Measurements from ENCODE around the gene KCTD13.
A peak's percentile ranks its signal among the peaks of the same experiment; 100 is the strongest.
"Not testable (repeated sequence)": the region's sequence is repeated elsewhere in the genome, so short reads cannot be mapped to it uniquely, and the experiment has no call there.

The KCTD13 gene

GRCh38 chr16:29906520-29907244 is 19.3 kb downstream of the KCTD13 start:
- DNase-seq: no peak

DNA sequence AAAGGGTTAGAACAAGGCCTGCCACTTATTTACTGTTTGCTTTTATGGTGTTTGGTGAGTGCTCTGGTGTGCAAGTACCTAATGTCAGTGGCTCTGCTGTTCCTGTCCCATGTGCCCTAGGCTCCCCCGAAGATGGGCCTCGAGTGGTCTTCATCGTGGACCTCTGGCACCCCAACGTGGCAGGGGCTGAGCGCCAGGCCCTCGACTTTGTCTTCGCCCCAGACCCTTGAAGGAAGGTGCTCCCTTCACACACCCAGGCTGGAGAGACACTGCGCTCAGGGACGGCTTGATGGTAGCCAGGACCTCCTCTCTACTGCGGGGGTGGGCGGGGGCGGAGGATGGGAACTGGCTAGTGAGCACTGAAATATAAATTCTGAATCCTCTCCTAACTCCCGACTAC is 20.4 kb downstream of the KCTD13 start:
- DNase-seq: no peak

DNA sequence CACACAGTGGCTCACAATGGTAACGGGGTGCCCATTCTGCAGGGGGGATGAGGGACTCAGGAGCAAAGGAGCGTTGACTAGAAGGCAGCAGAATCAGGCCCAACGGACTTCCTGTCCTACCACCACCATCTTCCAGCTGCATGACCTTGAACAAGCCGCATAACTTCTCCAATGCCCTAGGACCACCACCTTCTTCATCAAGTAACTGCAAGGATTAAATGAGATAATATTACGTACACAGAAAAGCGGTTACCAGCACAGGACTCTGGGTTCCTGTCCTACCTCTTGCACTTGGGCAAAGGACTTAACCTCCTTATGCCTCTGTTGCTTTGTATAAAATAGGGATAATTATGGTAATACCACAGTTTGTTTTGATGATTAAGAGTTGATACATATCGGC is 21.1 kb downstream of the KCTD13 start:
- DNase-seq: no peak

DNA sequence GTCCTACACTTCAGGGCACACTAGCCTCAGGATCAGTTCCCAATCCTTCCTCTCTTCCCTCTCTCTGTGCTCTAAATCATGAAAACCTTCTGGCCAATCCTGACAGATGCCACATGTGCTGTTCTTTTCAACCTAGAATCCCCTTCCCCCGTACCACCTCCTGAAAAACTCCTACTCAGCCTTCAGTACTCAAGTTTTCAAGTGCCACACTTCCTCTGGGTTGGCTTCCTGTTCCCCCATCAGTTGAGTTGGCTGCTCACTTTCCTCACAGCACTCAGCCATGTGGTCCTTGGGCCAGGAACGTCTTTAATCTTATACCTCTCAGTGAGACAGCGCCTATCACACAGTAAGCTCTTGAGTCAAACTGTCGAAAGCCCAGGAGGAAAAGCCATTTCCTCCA is 22.4 kb downstream of the KCTD13 start:
- DNase-seq: no peak

DNA sequence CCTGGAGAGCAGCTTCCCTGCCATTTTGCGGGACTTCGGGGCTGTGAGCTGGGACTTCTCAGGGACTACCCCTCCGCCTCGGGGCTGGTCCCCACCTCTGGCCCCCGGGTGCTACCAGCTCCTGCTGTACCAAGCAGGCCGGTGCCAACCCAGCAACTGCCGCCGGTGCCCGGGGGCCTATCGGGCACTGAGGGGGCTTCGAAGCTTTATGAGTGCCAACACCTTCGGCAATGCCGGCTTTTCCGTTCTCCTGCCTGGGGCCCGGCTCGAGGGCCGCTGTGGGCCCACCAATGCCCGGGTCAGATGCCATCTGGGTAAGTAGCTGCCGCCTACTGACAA is 24.4 kb downstream of the KCTD13 start:
- no peak for DNase-seq

GRCh38 chr16:29900888-29901606 is 25.0 kb downstream of the KCTD13 start:
- DNase-seq: no peak

- DNase-seq: peak; percentile 68 to 85
These were observed 25.7 kb downstream of the KCTD13 start, which contains the start of gene ASPHD1 for GRCh38 chr16:29900102-29900887. Gene ASPHD1 (plus strand): TSS chr16:29900488. CDS start chr16:29900972, 484 bp downstream.

DNA sequence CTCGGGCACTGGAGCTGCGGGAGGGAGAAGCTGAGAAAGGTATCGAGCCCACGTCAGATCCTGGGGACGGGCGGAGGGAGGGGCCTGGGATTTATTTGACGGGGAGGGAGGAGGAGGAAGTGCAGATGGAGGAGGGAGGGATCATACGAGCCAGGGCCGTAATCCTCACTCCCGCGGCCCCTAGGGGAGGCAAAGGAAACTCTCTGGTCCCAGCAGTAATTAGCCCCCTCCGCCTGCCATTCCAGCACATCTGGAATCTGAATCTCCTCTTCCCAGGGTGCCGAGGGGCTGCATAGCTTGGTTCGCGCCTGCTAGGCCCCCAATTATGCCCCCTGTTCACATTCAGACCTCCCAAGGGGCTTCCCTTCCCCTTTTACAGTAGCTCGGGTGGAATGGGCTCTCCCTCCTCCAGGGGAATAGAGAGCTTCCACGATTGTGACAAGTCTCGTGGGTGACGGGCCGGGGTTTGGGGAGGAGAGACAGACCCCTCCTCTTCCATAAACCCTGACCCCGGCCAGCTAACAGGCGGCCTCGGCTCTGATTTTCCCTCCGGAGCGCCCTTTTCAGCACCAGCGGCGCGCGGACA is 26.4 kb downstream of the KCTD13 start, which contains the start of gene SEZ6L2:
SEZ6L2 (minus strand) TSS at position 35 of the 586 bp plus-strand sequence. CDS start 531 bp downstream, outside the sequence.
- DNase-seq: peak; percentile 88 to 91

DNA sequence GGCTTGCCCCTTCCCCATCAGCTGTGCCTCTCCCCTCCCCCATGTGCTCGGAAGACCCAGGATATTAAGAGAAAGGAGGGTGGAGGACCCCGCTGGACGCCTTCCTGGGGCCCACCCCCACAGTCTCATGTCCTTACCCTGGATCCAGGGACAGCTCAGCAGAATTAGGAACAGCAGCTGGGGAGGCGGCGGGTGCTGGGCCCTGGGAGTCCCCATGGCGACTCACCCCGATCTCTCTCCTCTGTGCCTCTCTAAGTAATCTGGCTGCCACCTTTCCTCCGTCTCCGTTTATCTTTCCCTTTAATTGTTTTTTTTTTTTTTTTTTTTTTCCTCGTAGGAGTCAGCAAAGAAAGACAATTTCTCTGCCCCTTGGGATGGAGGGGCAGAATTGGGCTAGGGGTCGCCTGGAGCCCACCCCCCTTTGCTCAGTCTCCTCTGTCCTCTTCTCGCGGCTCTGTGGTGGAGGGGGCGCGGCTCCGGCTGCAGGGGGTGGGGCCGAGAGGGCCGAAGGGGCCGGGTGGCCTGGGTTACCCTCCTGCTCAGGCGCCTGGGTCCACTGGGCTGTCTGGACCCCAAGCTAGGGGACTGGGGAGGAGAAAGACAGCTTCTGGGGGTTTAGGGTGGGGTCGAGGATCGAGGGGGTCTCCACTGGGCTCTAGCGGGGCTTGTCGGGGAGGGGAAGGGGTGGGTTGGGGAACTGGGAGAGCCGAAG is 27.1 kb downstream of the KCTD13 start:
- no peak for DNase-seq

DNA sequence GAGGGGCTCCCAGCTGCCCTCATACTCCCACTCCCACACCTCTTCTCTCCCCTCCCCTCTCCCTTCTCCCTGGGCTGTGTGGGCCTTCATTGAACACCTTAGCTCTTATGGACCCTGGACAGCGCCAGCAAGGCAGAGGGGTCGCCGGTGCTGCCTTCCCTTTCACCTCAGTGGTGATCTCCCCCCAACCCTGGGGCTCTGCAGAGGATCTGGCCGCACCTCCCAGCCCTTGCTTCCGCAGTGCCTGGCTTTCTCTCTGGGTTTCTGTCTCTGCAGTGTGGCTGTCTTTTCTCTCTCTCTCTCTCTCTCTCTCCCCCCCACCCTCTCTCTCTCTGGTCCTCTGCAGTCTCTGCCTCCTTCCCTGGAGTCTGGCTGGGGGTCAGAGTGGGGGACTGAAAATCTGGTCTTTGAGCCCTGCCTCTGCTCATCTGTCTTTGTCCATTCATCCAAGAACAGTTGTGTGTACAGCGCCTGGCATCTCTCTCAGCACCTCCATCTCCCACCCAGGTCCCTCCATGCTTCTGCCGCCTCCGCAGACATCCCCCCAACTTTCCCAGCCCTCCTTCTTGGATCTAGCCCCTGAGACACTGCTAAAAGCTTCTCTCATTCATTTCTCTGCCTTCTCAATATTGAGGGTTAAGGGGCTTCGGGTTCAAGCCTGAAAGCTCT is 27.8 kb downstream of the KCTD13 start:
- no peak for DNase-seq

DNA sequence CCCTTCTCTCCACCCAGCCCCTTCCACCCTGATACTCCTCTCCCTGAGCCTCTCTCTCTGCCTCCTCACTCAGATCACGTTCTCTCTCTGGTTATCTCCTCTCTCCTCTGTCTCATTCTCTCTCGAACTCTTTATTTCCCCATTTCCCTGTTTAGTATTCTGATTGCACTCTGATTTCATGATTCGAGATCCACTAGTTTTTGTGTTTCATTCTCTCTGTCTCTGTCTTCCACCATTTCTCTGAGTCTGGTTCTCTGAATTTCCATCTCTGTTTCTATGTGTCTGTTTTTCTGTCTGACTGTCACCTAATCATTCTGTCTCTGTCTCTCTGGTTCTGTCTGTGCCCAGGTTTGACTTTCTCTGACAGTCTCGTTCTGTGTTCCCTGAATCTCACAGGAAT is 28.7 kb downstream of the KCTD13 start:
- no peak for DNase-seq

DNA sequence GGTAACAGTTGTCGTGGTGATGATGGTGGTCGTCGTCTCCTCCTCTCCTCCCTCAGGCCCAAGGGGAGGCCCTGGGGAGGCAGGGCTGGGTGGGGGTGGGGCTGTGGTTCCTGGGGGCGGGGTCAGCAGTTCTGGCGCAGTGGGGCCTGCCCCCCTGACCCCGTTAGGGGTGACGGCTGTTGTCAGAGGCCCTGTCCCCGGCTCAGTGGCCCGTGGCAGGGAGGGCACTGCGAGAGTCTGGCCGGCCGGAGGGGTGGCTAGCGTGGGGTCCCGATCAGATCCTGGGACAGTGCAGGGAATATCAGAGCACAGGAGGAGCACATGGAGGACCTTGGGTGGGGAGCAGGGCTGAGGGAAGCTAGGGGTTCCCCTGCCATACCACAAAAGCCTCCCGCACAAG is 29.2 kb downstream of the KCTD13 start:
- DNase-seq: no peak

- DNase-seq: no peak
These were observed 31.7 kb downstream of the KCTD13 start for GRCh38 chr16:29894352-29894751.

DNA sequence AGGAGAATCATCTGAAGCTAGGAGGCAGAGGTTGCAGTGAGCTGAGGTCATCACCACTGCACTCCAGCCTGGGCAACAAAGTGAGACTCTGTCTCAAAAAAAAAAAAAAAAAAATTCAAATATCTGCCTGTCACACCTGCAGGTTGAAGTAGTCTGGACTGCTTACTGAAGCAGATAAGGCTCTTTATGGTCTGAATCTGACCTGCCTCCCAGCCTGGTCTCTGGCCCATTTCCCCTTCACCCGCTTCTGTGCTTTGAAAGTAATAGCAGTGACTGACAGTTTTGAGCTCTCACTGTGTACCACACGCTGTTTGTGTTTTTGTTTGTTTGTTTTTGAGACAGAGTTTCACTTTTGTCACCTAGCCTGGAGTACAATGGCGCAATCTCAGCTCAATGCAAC is 32.5 kb downstream of the KCTD13 start:
- DNase-seq: no peak

DNA sequence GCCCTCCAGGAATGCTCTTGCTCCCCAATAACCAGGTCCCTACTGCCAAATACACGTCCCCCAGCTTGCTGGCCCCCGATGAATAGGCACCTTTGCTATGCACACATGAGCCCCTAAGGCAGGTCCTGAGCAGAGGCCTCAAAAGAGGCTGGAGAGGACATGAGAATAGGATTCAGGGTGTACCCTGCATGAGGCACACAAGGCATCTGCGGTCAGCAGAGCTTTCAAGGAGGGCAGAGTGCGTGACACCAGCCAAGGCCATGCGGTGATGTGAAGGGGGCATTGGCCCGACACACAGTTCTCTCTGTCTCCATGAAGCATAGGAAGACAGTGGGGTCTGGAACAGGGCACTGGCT is 33.6 kb downstream of the KCTD13 start:
- DNase-seq: no peak

GRCh38 chr16:29891525-29892457 is 34.2 kb downstream of the KCTD13 start:
- no peak for DNase-seq

DNA sequence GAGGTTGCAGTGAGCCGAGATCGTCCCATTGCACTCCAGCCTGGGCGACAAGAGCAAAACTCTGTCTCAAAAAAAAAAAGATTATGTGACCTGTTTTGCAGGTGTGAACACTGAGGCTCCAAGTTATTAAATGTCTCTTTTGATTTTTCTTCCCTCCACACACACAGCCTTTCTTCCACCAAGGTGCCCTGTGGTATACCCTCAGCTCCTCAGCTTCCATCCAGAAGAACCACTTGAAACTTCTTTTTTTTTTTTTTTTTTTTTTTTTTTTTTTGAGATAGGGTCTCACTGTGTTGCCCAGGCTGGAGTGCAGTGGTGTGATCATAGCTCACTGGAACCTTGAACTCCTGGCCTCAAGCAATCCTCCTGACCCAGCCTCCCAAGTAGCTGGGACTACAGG is 36.7 kb downstream of the KCTD13 start:
- not testable (repeated sequence) for DNase-seq

- no peak for DNase-seq
These were observed 42.0 kb downstream of the KCTD13 start for GRCh38 chr16:29883987-29884386.

- no peak for DNase-seq
These were observed 45.0 kb downstream of the KCTD13 start for GRCh38 chr16:29881050-29881449.

- DNase-seq: no peak
These were observed 47.9 kb downstream of the KCTD13 start for GRCh38 chr16:29878172-29878571.
